C1 segment of cervical spinal cord (tissue), 14 donors: ENCODE results near the gene TMEM255B.
A peak's percentile ranks its signal among the peaks of the same experiment; 100 is the strongest.
"Not testable (repeated sequence)": the region's sequence is repeated elsewhere in the genome, so short reads cannot be mapped to it uniquely, and the experiment has no call there.

Source experiments
- DNase-seq, 14 donors: peaks; one replicate each; lab custom pipeline; 2025; lab: John Stamatoyannopoulos, UW

TMEM255B gene

DNA sequence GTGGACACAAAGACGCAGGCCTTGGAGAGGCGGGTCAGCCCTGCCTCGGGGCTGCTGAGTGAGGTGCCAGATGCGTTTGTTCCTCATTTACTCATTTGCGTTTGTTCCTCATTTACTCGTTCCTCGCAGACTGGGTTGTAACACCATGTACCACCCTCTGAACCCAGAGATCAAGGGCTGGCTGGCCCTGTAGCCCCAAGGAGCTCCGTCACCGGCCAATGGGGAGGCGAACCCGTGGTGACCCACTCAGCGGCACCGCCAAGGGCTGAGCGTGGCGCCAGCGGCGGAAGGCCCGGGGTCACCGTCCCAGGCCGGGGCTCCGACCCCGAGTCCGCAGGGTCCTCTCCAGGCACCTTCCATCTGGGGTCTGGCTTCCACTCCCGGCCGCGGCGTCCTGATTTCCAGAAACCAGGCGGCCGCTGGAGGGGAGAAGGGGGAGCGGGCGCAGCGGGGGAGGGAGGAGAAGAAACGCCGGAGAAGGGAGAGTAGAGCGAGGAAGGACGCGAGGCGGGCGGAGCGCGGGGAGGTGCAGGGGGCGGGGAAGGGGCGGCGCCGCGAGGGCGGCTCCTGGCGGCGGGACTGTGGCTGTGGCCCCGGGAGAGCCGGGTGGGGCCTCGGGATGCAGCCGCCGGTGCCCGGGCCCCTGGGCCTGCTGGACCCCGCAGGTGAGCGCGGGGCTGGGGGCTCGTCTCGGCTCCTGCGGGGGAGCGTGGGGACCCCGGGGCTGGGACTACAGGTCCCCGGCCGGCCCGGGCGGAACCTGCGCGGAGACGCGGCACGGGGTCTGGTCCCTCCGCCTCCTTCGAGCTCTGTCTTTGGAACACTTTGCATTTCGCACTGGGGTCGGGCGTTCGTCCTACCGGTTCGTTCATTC is at the start of gene TMEM255B:
TMEM255B (plus strand) TSS at position 576 of the 874 bp plus-strand sequence; CDS start at position 620, 44 bp downstream.
- DNase-seq = peak; percentile 15 to 80 (median 56)

DNA sequence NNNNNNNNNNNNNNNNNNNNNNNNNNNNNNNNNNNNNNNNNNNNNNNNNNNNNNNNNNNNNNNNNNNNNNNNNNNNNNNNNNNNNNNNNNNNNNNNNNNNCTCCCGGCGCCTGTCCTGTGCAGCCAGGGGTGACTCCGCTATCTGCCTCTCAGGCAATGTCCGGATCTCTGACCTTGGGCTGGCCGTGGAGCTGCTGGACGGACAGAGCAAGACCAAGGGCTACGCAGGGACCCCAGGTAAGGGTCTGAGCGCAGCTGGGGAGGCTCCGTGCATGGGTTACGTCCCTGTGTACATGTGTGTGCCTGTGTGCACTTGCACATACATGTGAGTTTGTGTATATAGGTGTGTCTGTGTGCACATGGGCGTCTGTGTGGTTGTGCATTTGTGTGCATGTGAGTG is 36.1 kb upstream of the TMEM255B start:
- DNase-seq = no peak

DNA sequence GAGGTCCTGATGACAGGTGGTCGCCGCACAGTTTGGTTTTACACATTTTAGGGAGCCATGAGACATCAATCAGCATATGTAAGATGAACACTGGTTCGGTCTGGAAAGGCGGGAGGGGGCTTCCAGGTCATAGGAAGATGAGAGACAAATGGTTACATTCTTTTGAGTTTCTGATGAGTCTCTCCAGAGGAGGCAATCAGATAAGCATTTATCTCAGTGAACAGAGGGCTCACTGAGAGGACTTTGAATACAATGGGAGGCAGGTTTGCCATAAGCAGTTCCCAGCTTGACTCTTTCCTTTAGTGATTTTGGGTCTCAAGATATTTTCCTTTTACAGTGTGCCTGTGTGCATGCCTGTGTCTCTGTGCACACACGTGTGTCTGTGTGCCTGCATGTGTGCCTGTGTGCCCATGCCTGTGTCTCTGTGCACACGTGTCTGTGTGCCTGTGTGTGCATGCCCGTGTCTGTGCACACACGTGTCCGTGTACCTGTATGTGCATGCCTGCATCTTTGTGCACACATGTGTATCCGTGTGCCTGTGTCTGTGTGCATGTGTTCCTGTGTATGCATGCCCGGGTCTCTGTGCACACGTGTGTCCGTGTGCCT is 35.5 kb upstream of the TMEM255B start:
- no peak for DNase-seq

DNA sequence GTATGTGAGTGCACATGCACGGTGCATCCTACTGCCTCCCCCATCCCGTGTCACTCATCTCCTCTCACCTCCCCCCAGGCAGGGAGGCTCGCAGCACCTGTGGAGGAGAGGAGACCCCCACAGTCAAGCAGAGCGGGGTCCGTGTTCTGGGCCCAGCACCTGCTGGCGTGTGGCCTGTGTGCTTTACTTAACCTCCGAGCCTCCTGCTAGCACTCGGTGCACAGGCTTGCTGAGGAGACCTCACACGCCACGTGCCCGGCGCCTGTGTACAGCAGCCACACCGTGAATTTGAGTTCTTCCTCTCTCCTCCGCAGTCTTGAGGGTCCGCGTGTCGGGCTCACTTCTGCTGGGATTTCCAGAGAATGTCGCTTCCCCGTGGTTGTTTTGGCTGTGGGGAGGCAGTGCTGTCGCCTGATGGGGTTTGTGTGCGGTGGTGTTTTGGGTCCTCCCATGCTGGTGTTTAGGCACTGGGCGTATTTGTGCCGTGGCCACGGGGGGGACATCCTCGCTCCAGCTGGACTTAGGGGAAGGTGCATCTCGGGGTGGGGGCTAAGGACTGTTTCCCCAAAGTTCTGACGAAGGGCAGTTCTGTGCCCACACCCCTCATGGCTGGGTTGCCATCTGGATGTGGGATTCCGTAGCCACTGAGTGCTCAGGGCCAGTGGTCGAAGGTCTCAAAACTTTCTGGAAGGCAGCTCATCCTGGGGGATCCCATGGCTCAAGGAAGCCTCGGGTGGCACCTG is 34.8 kb upstream of the TMEM255B start:
- DNase-seq = peak in 1 of 14 donors; percentile 19

DNA sequence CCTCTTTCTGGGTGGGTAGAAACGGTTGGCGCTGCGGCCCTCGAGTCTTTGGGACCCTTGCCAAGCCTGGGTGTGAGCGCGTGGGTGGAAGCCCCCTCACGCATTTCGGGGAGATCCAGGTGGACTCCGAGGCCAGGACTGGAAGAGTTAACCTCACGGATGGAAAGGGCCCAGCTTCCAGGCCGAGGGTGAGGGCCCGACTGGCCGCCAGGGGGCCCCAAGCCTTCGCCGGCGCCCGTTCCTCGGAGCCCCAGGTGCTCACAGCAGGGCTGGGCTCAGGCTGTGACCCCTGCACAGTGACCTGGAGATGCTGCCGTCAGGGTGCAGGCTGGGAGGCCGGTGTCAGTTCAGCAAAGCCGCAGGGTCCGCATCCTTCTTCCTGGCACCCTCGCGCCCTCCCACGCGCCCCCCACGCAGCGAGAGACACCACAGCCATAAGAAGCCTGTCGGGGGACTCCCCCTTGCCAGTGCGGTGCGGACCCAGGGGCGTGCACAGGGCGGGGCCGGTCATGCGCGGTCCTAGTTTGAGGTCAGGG is 34.2 kb upstream of the TMEM255B start:
- peak in 12 of 14 donors; percentile 22 to 90 (median 67) for DNase-seq

DNA sequence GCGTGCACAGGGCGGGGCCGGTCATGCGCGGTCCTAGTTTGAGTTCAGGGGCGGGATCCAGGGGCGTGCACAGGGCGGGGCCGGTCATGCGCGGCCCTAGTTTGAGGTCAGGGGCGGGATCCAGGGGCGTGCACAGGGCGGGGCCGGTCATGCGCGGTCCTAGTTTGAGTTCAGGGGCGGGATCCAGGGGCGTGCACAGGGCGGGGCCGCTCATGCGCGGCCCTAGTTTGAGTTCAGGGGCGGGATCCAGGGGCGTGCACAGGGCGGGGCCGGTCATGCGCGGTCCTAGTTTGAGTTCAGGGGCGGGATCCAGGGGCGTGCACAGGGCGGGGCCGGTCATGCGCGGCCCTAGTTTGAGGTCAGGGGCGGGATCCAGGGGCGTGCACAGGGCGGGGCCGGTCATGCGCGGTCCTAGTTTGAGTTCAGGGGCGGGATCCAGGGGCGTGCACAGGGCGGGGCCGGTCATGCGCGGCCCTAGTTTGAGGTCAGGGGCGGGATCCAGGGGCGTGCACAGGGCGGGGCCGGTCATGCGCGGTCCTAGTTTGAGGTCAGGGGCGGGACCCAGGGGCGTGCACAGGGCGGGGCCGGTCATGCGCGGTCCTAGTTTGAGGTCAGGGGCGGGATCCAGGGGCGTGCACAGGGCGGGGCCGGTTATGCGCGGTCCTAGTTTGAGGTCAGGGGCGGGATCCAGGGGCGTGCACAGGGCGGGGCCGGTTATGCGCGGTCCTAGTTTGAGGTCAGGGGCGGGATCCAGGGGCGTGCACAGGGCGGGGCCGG is 33.5 kb upstream of the TMEM255B start:
- DNase-seq = not testable (repeated sequence)

DNA sequence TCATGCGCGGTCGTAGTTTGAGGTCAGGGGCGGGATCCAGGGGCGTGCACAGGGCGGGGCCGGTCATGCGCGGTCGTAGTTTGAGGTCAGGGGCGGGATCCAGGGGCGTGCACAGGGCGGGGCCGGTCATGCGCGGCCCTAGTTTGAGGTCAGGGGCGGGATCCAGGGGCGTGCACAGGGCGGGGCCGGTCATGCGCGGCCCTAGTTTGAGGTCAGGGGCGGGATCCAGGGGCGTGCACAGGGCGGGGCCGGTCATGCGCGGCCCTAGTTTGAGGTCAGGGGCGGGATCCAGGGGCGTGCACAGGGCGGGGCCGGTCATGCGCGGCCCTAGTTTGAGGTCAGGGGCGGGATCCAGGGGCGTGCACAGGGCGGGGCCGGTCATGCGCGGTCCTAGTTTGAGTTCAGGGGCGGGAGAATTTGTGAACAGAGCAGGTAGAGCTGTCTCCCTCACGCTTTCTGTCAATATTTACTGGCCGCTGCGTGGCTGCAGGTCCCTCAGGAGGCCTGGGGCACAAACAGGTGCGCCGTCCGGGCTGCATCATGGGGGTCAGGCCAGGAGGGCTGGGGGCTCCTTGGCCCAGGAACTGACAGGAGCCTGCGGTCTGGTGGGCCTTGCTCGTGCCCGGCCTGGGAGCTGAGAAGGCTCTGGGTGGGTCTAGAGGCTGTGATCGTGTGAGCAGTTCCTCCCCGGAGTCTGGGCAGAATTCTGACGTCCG is 32.8 kb upstream of the TMEM255B start:
- peak in 6 of 14 donors; percentile 29 to 54 (median 39) for DNase-seq

DNA sequence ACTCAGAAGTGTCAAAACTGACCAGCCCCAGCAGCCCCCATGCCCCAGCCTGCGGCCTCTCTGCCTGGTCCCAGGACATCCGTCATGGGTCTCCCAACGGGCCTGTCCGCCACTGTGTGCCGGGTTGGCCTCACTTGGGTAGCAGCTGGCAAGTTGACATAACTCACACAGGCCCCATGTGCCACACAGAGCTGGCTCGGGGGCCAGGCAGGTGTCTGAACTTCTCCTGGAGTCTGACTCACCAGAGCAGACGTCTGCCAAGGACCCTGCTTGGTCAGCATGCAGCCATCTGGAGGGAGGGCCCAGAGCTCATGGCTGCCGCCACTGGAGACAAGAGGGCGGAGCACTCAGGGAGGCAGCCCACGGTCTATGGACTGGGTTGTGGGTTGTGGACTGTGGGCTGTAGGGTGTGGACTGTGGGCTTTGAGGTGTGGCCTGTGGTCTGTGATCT is 32.0 kb upstream of the TMEM255B start:
- DNase-seq = peak in 1 of 14 donors; percentile 46

DNA sequence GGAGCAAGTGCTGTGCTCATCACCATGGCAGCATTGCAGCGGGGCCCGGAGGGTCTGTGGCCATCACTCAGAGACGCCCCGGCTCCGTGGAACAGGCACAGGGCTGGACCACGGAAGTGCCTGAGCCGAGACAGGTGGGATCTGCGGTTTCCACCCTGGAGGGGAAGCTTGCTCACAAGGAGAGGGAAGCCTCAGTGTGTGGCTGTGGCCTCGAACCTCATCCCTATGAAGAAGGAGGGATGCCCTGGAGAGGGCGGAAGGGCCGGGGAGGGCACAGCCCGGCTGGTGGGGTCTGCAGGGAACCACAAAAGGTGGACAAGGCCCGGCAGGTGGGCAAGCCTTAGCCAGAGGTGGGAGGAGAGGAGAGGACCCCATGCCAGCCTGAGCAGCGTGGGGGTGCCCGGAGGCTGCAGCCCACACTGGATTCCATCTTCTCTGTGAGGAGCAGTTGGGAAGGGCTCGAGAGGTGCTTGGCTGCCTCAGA is 30.4 kb upstream of the TMEM255B start:
- no peak for DNase-seq

DNA sequence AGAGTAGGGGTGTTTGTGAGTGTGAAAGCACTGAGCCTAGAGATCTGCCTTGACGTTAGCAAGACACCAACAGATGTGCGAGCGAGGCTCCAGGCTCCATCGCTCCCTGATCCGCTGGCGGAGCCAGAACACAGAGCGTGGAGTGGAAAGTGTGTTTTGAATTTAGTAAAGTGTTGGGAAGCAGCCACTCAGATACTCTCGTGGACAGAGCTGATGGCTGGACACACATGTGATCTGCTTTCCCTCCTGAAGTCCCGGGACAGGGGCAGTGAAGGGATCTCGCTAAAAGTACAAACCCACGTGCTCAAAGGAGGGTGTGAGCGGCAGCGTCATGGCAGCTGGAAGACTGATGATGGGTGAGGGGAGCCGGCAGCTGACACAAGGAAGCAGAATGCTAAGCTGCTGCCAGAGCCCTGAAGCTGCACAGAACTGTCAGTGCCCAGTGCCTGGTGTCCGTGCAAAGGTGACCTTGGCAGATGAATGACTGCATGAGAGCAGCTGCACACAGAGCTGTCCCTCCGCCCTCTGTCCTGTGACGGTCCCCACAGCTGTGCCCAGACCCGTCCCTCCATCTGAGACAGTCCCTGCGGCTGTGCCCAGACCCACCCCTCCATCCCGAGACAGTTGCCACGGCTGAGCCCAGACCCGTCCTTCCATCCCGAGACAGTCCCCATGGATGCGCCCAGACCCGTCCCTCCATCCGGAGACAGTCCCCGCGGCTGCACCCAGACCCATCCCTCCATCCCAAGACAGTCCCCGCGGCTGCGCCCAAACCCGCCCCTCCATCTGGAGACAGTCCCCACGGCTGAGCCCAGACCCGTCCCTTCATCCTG is 29.6 kb upstream of the TMEM255B start:
- DNase-seq = no peak

DNA sequence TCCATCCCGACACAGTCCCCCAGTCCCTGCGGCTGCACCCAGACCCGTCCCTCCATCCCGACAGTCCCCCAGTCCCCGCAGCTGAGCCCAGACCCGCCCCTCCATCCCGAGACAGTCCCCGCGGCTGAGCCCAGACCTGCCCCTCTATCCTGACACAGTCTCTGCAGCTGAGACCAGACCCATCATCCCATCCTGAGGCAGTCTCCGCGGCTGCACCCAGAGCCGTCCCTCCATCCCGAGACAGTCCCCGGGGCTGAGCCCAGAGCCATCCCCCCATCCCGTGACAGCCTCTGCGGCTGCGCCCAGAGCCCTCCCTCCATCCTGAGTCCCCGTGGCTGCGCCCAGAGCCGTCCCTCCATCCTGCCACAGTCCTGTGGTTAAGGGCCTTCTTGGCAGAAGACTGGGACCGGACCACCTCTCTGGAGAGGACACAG is 28.8 kb upstream of the TMEM255B start:
- no peak for DNase-seq

DNA sequence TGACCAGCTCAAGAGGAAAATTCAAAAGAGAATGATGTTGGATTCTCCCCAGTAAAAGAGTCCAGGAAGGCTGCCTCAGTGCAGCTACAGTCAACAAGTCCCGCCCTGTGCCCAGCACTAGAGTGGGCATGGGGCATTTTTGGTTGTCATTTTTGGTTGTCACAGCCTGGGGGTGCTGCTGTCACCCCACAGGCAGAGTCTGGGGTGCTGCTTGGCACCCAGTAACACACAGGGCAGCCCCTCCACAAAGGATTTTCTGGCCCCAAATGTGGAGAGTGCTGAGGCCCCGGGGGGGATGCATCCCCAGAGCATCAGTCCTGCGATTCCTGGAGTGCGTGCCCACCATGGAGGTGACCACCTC is 28.2 kb upstream of the TMEM255B start:
- no peak for DNase-seq

DNA sequence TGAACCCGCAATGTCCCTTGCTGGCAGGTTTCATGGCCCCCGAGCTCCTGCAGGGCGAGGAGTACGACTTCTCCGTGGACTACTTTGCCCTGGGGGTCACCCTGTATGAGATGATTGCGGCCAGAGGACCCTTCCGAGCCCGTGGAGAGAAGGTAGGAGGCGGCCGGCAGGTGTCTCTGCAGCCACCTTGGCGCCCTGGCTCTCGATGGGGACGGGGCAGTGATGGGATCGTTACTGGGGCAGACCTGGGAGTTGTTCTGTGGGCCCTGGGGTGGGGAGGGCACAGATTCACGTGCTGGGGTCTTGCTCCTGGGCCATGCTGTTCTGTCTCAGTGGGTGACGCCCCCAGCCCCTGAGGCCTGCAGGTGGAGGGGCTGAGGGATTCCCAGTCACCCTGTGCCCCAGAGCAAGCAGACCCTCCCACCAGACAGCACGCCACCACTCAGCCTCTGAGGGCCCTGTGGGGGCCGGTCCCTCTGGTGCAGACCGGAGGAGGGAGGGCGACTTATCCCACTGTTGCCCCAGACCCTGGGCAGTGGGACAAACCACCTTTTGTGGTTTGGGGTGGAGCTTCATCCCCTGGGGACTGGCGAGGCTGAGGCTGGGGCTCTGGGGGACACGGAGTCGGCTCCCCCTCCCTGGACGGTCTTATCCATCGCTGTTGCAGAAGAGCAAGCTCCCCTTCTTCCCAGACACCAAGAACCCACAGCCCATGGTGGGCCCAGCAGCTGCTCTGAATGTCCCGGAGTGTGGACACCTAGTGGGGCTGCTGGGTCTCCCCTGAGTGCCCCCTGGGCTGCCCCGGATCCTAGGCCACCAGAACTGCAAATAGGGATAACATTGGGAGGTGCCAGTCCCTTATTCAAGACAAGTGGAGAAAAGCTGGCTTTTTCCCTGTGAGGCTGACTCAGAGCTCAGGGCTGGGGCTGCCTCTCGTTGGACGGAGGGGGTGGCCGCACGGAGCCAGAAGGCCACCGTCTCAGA is 27.5 kb upstream of the TMEM255B start:
- no peak for DNase-seq

DNA sequence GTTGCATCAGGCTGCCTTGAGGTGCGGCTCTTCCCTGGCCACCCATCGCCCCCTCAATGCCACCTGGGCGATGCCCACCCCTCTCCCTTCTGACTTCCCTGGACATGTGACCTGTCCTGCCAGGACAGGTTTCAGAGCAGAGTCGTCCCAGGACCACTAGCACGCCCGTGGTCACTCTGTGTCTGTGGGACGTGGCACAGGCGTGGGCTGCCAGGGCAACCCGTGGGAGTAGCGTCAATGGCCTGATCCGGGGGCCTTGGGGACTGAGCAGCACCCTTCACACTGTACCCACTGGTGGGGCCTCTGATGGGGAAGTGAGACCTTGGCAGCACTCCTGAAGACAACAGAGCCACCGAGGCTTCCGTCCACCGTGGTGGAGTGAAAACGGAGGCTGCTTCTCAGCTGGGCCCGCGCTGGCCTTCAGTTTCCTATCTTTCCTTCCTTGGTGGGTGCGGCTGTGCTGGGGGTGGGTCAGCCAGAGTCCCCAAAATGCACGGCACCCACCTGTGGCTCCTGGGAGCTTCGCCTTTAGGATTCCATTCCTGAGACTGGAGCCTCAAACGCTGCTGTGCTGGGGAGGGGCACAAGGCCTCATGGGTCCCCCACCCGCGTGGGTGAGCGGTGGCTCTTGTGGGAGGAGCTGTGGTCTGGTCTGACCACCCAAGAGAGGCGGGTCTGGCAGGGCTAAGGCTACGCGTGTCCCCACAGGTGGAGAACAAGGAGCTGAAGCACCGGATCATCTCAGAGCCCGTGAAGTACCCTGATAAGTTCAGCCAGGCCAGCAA is 26.7 kb upstream of the TMEM255B start:
- DNase-seq = peak in 3 of 14 donors; percentile 14 to 18 (median 17)

DNA sequence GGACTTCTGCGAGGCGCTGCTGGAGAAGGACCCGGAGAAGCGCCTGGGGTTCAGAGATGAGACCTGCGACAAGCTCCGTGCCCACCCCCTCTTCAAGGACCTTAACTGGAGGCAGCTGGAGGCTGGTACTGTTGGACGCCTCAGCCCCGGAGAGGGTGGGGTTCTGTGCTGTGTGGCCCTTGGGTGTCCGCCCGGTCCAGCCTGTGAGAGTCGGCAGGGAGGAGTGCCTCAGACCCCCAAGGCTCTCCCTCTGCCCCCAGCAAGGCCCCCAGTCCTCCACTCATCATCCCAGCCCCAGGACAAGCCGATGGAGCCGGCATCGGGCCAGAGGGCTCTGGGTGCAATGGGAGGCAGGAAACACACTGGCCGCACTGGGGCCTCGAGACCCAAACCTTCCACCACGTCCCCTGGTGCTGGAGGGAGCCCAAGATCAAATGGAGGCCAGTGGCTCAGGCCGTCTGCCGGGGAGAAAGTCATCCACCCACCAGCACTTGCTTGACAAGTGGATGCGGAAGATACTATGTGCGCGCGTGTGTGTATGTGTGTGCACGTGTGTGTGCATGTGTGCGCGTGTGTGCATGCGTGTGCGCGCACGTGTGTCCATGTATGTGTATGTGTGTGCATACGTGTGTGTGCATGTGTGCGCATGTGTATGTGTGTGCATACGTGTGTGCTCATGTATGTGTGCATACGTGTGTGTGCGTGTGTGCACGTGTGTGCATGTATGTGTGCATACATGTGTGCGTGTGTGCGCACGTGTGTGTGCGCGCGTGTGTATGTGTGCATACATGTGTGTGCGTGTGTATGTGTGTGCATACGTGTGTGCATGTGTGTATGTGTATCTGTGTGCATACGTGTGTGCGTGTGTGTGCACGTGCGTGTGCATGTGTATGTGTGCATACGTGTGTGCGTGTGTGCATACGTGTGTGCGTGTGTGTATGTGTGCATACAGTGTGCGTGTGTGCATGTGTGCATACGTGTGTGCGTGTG is 25.8 kb upstream of the TMEM255B start:
- DNase-seq = no peak
